IPS-15b (cell line): ENCODE measurements around the gene FGD6.
"Not testable (repeated sequence)": the region's sequence is repeated elsewhere in the genome, so short reads cannot be mapped to it uniquely, and the experiment has no call there.

Experiments used
- H3K27me3 ChIP-seq: one replicate; pipeline ENCODE4 v1.6.1; 2013; ENCODE audit warnings: low read length; ENCODE audit not compliant: control insufficient read depth, insufficient read depth
- H3K36me3 ChIP-seq: one replicate; pipeline ENCODE4 v1.6.1; 2013; ENCODE audit warnings: low read length; ENCODE audit not compliant: control insufficient read depth, insufficient read depth
- H3K4me1 ChIP-seq: one replicate; pipeline ENCODE4 v1.6.1; 2013; ENCODE audit warnings: mild to moderate bottlenecking, low read length; ENCODE audit not compliant: control insufficient read depth, insufficient read depth
- H3K4me3 ChIP-seq: one replicate; pipeline ENCODE4 v1.5.1; 2013; ENCODE audit warnings: low read depth, low read length
- H3K9ac ChIP-seq: one replicate; pipeline ENCODE4 v1.6.1; 2013; ENCODE audit warnings: low read depth, mild to moderate bottlenecking, low read length
- H3K9me3 ChIP-seq: one replicate; pipeline ENCODE4 v1.6.1; 2013; ENCODE audit warnings: mild to moderate bottlenecking, low read length; ENCODE audit not compliant: control insufficient read depth, insufficient read depth

The FGD6 gene

DNA sequence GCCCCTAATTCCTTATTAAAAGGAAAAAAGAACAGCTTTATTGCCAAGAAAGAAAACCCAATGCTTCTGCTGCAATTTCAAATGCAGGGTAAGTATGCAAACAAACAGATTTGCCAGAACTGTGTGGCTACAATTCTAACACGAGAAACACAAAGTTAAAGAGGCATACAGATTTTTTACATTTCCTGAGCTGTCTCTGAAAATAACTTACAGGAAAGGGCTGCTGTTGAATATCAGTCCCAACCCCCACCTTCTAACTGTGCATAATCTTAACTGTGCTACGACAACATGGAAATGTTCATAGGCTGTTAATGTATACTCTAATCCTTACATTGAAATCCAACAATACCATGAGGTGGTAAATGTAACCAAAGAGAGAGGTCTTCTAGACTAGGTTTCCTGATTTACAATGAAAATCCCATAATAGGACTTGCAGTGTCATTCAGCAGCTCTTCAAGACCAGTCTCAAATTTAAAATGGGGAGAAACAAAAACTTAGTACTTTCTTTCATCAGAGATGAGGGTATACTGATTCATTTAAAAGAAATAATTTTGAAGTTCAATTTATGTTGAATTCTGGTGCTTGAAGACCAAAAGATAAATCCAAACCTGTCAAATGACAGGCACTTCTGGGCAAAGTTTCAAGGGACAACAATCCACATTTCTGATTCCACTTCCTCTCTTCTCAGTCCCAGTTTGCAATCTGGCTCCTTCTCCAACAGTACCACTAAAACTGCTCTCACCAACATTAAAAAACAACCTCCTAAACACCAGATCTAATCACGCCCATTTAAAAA is 14.4 kb downstream of the FGD6 start:
- Histone ChIP-seq H3K36me3 (no peaks in the 10 kb centered on the region), H3K9me3 (no peaks in the 10 kb centered on the region), H3K9ac (no peak overlapping the region), H3K27me3 (no peaks in the 10 kb centered on the region), H3K4me3 (no peak overlapping the region), H3K4me1 (peaks cover 44% of the 10 kb centered on the region)

DNA sequence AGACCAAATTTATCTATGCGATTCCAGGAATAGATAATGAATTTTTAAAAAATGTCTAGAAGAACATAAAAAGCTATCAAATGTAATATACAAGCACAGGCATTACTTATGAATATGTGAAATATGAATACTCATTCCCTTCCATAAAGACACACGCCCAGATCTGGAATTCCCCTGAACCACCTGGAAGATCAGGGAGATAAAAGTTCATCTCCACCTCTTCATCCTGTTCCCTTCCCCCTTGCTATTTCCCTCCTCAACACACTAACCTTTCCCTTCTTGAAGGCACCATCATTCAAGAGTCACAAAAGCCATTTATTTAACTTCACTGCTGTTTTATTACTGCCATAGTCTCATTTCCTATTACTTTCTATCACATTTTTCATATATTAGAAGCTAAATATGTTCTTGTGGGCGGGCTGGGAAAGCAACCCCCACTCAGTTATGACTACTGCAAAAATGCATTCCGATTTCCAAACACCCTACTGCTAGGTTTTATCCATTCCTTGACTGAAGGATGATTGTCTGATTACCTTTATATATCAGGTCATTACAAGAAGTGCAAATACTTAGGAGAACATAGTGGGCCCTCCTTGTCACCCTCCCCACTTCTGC is 16.1 kb downstream of the FGD6 start:
- Histone ChIP-seq H3K36me3 (no peaks in the 10 kb centered on the region), H3K4me1 (peaks cover 41% of the 10 kb centered on the region), H3K9ac (no peak overlapping the region), H3K4me3 (no peak overlapping the region), H3K27me3 (no peaks in the 10 kb centered on the region), H3K9me3 (no peaks in the 10 kb centered on the region)

DNA sequence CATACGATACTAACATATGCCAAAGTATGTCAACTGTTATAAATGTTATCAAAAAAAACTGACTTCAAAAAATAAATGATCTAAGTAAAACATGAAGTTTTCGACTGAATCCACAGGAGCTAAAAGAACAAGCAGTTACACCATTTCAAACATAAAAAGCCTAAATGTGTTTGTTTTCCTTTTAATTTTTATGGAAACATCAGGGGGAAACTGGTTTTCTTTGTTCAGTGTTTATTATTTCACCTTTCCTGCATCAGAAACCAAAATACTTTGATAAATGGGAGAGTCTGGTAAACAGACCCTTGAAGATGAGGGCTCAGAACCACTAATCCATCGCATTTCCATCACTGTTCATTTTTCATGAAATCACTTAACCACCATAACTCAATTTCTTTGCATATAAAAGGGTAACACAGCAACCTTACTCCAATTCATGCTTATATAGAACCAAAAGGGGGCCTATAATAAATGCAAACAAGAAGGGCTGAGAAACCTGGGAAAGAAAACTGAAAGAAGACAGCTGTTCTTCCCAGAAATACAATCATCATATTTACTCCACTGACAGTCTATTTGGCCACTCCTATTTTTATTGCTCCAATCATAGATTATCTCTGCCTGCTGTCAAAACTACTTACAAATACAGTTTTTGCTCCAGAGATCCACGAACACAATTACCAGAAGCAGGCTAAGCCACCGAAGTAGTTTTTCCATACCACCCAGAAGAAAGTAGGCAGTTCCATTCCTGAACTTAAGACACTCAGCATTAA is 17.0 kb downstream of the FGD6 start:
- Histone ChIP-seq H3K4me1 (peaks cover 35% of the 10 kb centered on the region), H3K36me3 (no peaks in the 10 kb centered on the region), H3K9ac (no peak overlapping the region), H3K4me3 (no peak overlapping the region), H3K27me3 (no peaks in the 10 kb centered on the region), H3K9me3 (no peaks in the 10 kb centered on the region)

DNA sequence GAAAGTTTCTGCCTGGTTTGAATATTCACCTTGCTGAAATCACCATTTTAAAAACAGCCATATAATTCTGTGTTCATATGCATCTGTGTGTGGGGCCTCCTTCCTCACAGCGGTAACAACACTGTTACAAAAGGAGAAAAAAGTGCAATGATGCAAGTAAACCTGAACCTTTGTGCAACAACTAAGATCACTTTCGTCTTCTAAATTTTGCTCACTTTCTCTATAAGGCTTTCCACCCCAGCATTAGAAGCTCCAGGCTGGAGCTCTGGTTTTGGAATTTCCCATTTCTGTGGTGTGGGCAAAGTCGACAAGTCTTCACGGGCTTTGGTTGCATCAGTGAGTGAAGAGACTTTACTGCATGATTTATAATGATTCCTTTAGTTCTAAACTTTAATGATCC is 18.4 kb downstream of the FGD6 start:
- H3K4me3 ChIP-seq = no peak overlapping the region
- H3K9ac ChIP-seq = no peak overlapping the region
- no peaks in the 10 kb centered on the region for H3K9me3 ChIP-seq
- no peaks in the 10 kb centered on the region for H3K36me3 ChIP-seq
- no peaks in the 10 kb centered on the region for H3K27me3 ChIP-seq
- H3K4me1 ChIP-seq = peaks cover 29% of the 10 kb centered on the region

DNA sequence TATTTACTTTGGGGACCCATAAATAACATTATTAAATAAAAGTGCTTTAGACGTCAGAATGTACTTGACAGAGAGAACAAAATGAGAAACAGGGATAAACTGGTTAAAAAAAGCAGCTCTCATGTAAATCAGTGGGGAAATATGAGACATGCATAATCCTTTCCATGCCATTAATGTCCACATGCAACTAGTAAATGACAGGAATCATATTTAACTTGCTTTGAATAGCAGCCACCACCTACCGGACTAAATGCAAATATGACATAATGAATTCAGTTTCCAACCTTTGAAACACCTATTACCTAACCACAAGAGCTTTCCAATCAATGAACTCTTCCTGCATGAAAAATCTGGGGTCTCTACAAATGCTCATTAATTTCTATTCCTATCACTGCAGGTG is 19.6 kb downstream of the FGD6 start:
- Histone ChIP-seq H3K36me3 (no peaks in the 10 kb centered on the region), H3K4me3 (no peak overlapping the region), H3K9me3 (no peaks in the 10 kb centered on the region), H3K27me3 (no peaks in the 10 kb centered on the region), H3K9ac (no peak overlapping the region), H3K4me1 (peaks cover 17% of the 10 kb centered on the region)

DNA sequence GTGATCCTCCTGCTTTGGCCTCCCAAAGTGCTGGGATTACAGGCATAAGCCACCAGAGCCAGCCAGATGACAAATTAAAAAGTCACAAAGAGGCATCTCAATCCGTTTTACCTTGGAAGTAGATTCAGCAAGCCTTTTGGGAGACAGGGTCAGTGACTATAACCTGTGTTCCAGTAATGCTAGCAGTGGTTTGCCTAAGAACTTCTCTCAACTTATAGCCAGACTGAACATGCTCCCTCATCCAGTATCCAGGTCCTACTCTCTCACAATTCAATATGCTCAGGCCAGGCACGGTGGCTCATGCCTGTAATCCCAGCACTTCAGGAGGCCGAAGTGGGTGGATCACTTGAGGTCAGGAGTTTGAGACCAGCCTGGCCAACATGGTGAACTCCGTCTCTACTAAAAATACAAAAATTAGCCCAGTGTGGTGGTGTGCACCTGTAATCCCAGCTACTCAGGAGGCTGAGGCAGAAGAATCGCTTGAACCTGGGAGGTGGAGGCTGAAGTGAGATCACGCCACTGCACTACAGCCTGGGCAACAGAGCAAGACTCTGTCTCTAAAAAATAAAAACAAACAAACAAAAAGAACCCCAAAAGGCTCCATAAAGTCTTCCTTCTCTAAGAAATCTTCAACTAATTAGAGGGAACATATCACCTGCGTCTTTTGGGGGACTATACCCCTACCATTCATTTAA is 20.2 kb downstream of the FGD6 start:
- H3K27me3 ChIP-seq, H3K36me3 ChIP-seq, H3K9me3 ChIP-seq, H3K4me3 ChIP-seq, H3K9ac ChIP-seq: not testable (repeated sequence)
- peaks cover 17% of the 10 kb centered on the region for H3K4me1 ChIP-seq

DNA sequence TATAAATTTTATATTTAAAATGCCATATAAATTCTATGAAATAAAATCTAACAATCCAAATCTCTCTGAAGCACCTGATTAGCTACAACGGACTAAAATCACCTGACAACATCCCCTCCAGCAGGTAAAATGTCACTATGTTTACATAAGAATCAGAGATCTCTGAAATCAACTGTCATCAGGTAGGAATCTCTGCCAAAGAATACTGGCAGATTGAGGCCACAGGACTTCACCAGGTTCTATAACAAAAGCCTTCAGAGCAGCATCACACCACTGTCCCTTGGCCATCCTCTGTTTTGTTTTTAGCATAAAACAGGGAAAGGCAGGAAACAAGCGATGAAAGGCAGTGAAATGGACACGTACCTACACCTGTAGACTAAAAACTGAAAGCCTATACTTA is 22.1 kb downstream of the FGD6 start:
- Histone ChIP-seq H3K36me3 (no peaks in the 10 kb centered on the region), H3K4me1 (peaks cover 6% of the 10 kb centered on the region), H3K9me3 (no peaks in the 10 kb centered on the region), H3K4me3 (no peak overlapping the region), H3K27me3 (no peaks in the 10 kb centered on the region), H3K9ac (no peak overlapping the region)

DNA sequence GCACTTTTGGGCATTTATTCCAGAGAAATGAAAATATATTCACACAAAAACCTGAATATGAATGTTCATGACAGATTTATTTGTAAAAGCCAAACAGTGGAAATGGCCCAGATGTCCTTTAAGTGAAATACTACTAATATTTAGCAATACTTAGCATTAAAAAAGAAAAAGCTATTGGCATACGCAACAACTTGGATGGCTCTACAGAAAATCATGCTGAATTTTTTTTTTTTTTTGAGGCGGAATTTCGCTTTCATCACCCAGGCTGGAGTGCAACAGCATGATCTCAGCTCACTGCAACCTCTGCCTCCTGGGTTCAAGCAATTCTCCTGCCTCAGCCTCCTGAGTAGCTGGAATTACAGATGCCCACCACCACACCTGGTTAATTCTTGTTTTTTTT is 24.1 kb downstream of the FGD6 start:
- Histone ChIP-seq H3K9me3 (no peaks in the 10 kb centered on the region), H3K4me3 (no peak overlapping the region), H3K36me3 (no peaks in the 10 kb centered on the region), H3K4me1 (peaks cover 4% of the 10 kb centered on the region), H3K9ac (no peak overlapping the region), H3K27me3 (no peaks in the 10 kb centered on the region)

DNA sequence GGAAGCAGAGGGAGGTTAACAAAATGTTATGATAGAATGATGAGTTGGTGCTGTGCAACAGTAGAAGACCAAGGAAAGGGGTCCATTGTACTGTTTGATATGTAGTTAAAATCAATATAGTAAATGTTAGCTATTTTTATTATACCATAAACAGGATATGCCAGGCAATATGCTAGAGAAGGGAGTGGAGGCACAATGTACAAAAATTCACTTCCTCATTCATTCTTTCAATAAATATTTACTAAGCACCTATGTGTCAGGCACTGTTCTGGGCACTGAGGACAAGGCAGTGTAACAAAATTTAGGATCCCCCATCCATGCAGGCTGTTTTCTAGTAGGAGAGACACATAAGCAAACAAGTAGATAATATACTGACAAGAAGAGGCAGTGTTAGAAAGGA is 25.0 kb downstream of the FGD6 start:
- H3K36me3 ChIP-seq = no peaks in the 10 kb centered on the region
- H3K9me3 ChIP-seq = no peaks in the 10 kb centered on the region
- H3K4me3 ChIP-seq = no peak overlapping the region
- peaks cover 8% of the 10 kb centered on the region for H3K4me1 ChIP-seq
- no peak overlapping the region for H3K9ac ChIP-seq
- no peaks in the 10 kb centered on the region for H3K27me3 ChIP-seq

DNA sequence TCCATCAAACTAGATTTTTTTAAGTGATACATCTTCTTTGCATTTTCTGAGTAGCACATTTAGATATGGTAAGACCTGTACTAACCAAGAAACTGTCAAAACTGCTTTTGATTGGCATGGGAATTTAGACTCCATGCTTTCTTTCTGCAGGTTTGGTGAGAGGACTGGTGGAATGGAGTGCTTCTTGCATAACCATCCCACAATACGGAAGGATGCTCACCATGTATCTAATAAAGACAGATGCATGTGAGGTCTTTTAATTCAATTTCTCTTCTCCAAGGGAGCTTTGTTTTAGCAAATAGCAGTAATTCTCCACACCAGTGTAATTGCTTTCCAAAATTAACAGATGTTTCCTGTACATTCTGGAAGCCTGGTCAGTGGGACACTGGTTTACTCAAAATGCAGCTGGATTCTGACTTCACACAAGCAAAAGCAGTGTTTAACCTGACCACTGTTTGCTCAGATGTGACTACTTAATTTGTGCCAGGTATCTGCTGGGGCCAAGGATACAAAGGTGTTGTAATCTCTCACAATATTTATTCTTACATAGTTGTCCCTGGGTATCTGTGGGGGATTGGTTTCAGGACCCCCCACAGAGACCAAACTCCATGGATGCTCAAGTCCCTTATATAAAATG is 26.1 kb downstream of the FGD6 start:
- no peaks in the 10 kb centered on the region for H3K36me3 ChIP-seq
- peaks cover 8% of the 10 kb centered on the region for H3K4me1 ChIP-seq
- H3K4me3 ChIP-seq = no peak overlapping the region
- no peaks in the 10 kb centered on the region for H3K9me3 ChIP-seq
- no peak overlapping the region for H3K9ac ChIP-seq
- H3K27me3 ChIP-seq = no peaks in the 10 kb centered on the region

DNA sequence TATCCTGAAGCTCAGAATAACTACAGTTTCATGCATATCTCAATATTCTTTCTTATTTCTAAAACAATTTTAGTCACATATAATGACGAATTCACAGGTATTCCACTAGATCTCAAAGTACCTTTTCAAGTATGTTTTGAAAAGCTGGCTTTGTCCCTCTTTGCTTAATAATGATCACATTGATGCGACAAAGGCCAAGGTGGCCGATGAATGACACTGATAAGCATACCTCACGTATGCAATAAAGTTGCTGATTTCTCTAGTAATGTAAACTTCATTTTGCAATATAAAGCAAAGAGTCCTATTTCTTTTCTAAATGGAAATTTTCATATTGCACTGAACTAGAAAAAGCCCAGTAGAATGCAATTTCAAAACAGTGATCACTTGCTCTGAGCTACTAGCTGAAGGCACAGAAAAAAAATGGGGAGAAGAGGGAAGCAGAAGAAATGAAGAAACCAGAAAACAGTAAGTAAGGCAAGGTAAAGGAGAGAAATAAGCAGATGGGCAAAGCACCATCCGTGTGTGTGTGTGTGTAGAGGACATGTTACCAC is 29.3 kb downstream of the FGD6 start:
- Histone ChIP-seq H3K4me1 (peaks cover 6% of the 10 kb centered on the region), H3K9ac (no peak overlapping the region), H3K4me3 (no peak overlapping the region)

More for the DNA sequence above, 29.3 kb downstream of the FGD6 start:
- Histone ChIP-seq H3K9me3 (no peaks in the 10 kb centered on the region), H3K36me3 (no peaks in the 10 kb centered on the region), H3K27me3 (no peaks in the 10 kb centered on the region)
